ENCODE data around the gene SLC39A1.
A peak's percentile ranks its signal among the peaks of the same experiment; 100 is the strongest.

GRCh38 chr1:153967107-153967999, 4.0 kb upstream of the SLC39A1 start, which contains the start of gene CREB3L4:
- TF ChIP-seq POLR2A (IDR thresholded peaks at IDR 0.05; ENCODE audit: low read depth, low read length) (peak; percentile 71; the same call in 1 of the 2 replicates), POLR2AphosphoS5 (IDR thresholded peaks at IDR 0.05; ENCODE audit: low read depth, low read length) (peak; percentile 84), TAF1 (IDR thresholded peaks at IDR 0.05; ENCODE audit: low read depth, low read length) (peak; percentile 58)

Data from GM12891 (cell line).